HCT116 (cell line): ENCODE data around the gene OR10H5. TPM values are rescaled to one million over a fixed set of nuclear protein-coding genes. Genes with fewer than 3 reads are reported as not detected.

Experiments
- ATAC-seq: fragments of 200-7000 bp; cut with Tn5 transposase; 2 replicates; pipeline ENCODE4 v1.9.1; 2020; ENCODE audit warnings: mild to moderate bottlenecking, moderate library complexity
- BruUV-seq: library from RNA; stranded (reverse); fragments of 400-500 nt; replicated peaks from 2 replicates; lab custom pipeline; 2021; lab: Mats Ljungman, UMichigan
- CTCF ChIA-PET: fragments of 300-600 bp; sonication (Branson Sonifier 250); formaldehyde crosslinking; loops from one replicate; lab custom pipeline; 2021; ENCODE audit warnings: antibody characterized with exemption; lab: Charles Lee
- POLR2A ChIA-PET: fragments of 300-600, 350-600 bp; sonication (Branson Sonifier 250); formaldehyde crosslinking; loops from one replicate; lab custom pipeline; 2021; ENCODE audit warnings: antibody characterized with exemption; lab: Charles Lee
- RAD21 ChIA-PET, 2 experiments: fragments of 300-600 bp; sonication (Branson Sonifier 250); formaldehyde crosslinking; loops; one replicate each; lab custom pipeline; 2023; ENCODE audit warnings: low total read pairs in 2 of 2; ENCODE audit not compliant: uncharacterized antibody in 2 of 2, unreplicated experiment in 2 of 2, low non-redundant PET in 1 of 2; lab: Charles Lee
- DNase-seq: peaks from one replicate; pipeline ENCODE4 v3.0.0-alpha.2; 2010; ENCODE audit warnings: low read depth, low spot score
- H2AFZ ChIP-seq: fragments of 200-600 bp; shearing (Covaris generic), sonication (generic); 2 replicates; pipeline ENCODE4 v1.6.1; 2017; ENCODE audit warnings: low read depth, mixed run types, mixed read lengths, antibody characterized with exemption, low read length; ENCODE audit not compliant: poor library complexity, severe bottlenecking
- H3K27ac ChIP-seq: 2 replicates; pipeline ENCODE4 v1.5.1; 2012; ENCODE audit warnings: low read depth, low read length
- H3K27me3 ChIP-seq: fragments of 200-600 bp; sonication (generic); 2 replicates; pipeline ENCODE4 v1.6.1; 2016; ENCODE audit warnings: mixed run types, low read length, mixed read lengths; ENCODE audit not compliant: insufficient read depth
- H3K36me3 ChIP-seq, 2 experiments: fragments of 200-500 bp in 1 of 2; fragments of 200-600 bp in 1 of 2; sonication (Bioruptor generic) in 1 of 2; sonication (generic) in 1 of 2; 2 replicates each; pipeline versions ENCODE4 v1.5.1 to v1.6.1; 2014 to 2016; ENCODE audit warnings: low read length in 2 of 2, inconsistent platforms in 1 of 2, mixed read lengths in 1 of 2, mixed run types in 1 of 2; ENCODE audit not compliant: insufficient read depth in 2 of 2, control insufficient read depth in 1 of 2
- H3K4me1 ChIP-seq, 2 experiments: fragments of 200-600 bp in 1 of 2; sonication (generic) in 1 of 2; 2 replicates each; pipeline versions ENCODE4 v1.5.1 to v1.6.1; 2012 to 2017; ENCODE audit warnings: low read length in 2 of 2, inconsistent platforms in 1 of 2, mild to moderate bottlenecking in 1 of 2, mixed read lengths in 1 of 2, mixed run types in 1 of 2, moderate library complexity in 1 of 2; ENCODE audit not compliant: insufficient read depth in 2 of 2, control insufficient read depth in 1 of 2
- H3K4me2 ChIP-seq: fragments of 200-600 bp; sonication (generic); 2 replicates; pipeline ENCODE4 v1.6.1; 2017; ENCODE audit warnings: mixed run types, low read length, mixed read lengths
- H3K4me3 ChIP-seq, 2 experiments: fragments of 200-600 bp in 1 of 2; sonication (generic) in 1 of 2; replicated peaks in 1 of 2; 2 replicates each; pipeline ENCODE4 v1.5.1; 2011 to 2016; ENCODE audit warnings: low read length in 2 of 2, control low read depth in 1 of 2, low read depth in 1 of 2, mild to moderate bottlenecking in 1 of 2, mixed read lengths in 1 of 2, mixed run types in 1 of 2
- H3K79me2 ChIP-seq: fragments of 200-600 bp; sonication (generic); 2 replicates; pipeline ENCODE4 v1.6.1; 2017; ENCODE audit warnings: mild to moderate bottlenecking, mixed run types, low read length, moderate library complexity, mixed read lengths; ENCODE audit not compliant: insufficient read depth
- H3K9ac ChIP-seq: fragments of 200-600 bp; sonication (generic); 2 replicates; pipeline ENCODE4 v1.6.1; 2016; ENCODE audit warnings: low read length, mixed read lengths
- H3K9me2 ChIP-seq: fragments of 200-600 bp; sonication (generic), shearing (Covaris generic); 2 replicates; pipeline ENCODE4 v1.6.1; 2017; ENCODE audit warnings: mixed run types, mild to moderate bottlenecking, moderate library complexity; ENCODE audit not compliant: insufficient read depth
- H3K9me3 ChIP-seq, 2 experiments: fragments of 200-500 bp in 1 of 2; fragments of 200-600 bp in 1 of 2; sonication (Bioruptor generic) in 1 of 2; sonication (generic) in 1 of 2; 2 replicates each; pipeline ENCODE4 v1.6.1; 2014 to 2017; ENCODE audit warnings: low read length in 2 of 2, mixed read lengths in 2 of 2, inconsistent platforms in 1 of 2, low read depth in 1 of 2, mild to moderate bottlenecking in 1 of 2, mixed run types in 1 of 2, moderate library complexity in 1 of 2; ENCODE audit not compliant: control insufficient read depth in 1 of 2, insufficient read depth in 1 of 2
- H4K20me1 ChIP-seq: fragments of 200-600 bp; sonication (generic), shearing (Covaris generic); 2 replicates; pipeline ENCODE4 v1.6.1; 2017; ENCODE audit warnings: mixed run types, mild to moderate bottlenecking, moderate library complexity; ENCODE audit not compliant: insufficient read depth
- CBX3 ChIP-seq: IDR thresholded peaks from 2 replicates; pipeline ENCODE4 v1.6.1; 2012; ENCODE audit warnings: low read depth
- FOSL1 ChIP-seq: IDR thresholded peaks from 2 replicates; pipeline ENCODE4 v1.6.1; 2012; ENCODE audit warnings: low read depth
- POLR2A ChIP-seq: IDR thresholded peaks from 2 replicates; pipeline ENCODE4 v1.7.0; 2011; ENCODE audit warnings: borderline replicate concordance; ENCODE audit not compliant: insufficient read depth, insufficient read length; ENCODE audit errors: extremely low read depth
- POLR2AphosphoS5 ChIP-seq: IDR thresholded peaks from 2 replicates; pipeline ENCODE4 v1.6.1; 2011; ENCODE audit warnings: mild to moderate bottlenecking, low read depth, low read length, moderate library complexity
- SRF ChIP-seq: IDR thresholded peaks from 2 replicates; pipeline ENCODE4 v1.6.1; 2012; ENCODE audit warnings: low read depth
- YY1 ChIP-seq: IDR thresholded peaks from 2 replicates; pipeline ENCODE4 v1.6.1; 2011; ENCODE audit warnings: low read length, low read depth, moderate library complexity, mild to moderate bottlenecking; ENCODE audit not compliant: insufficient replicate concordance; ENCODE audit errors: extremely low read depth
- ZFX ChIP-seq: fragments of 450-650 bp; IDR thresholded peaks from 2 replicates; pipeline ENCODE4 v1.6.1; 2017
- intact Hi-C: fragments of 100-400 bp; cut with micrococcal nuclease; formaldehyde crosslinking; loops from 2 replicates; pipeline ENCODE4 v1.10.0; 2022
- total RNA-seq: library from RNA; stranded (reverse); gene quantifications from one replicate; pipeline ENCODE4 v1.2.1, GENCODE V29; 2021; ENCODE audit not compliant: unreplicated experiment
- TF ChIP-seq, protein P1 (sequence below): IDR thresholded peaks from 2 replicates; pipeline ENCODE4 v1.6.1; 2011; ENCODE audit warnings: mild to moderate bottlenecking, low read length, moderate library complexity; ENCODE audit not compliant: insufficient replicate concordance; ENCODE audit errors: extremely low read depth
- TF ChIP-seq, protein P2 (sequence below): IDR thresholded peaks from 2 replicates; pipeline ENCODE4 v1.6.1; 2012

OR10H5 gene
- total RNA-seq, 1 experiment from 2014 or later, result not detected

DNA sequence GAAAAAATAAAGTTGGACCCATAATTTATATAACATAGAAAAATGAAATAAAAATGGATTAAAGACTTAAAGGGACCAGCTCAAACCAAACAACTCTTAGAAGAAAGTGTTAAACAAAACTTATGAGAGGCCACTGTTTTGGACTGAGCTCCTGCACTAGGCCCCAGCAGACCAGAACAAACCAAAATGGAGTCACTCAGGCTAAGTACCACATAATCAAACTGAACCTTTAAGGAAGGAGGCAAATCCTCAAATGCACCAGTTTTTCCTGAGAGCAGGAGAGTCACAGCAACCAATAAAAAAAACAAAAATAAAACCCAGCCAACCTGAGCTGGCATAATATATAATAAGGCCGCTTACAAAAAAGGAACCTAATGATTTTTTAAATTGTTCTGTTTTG, 38.3 kb downstream of the OR10H5 start:
- peak overlapping the region; percentile 65; the same call in 1 of the 2 replicates for H3K27ac ChIP-seq
- peaks cover 27% of the 10 kb centered on the region for H3K79me2 ChIP-seq
- ChIA-PET CTCF (interaction anchor here (0.6 kb wide), 1 partner anchor 734 kb away, joined by 3 read pairs; no protein-coding TSS in a partner anchor), POLR2A (interaction anchor here (5.1 kb wide), 1 partner anchor 10 kb away, joined by 60 read pairs; no protein-coding TSS in a partner anchor), RAD21 (no interaction called here)
- H3K9ac ChIP-seq, result peak overlapping the region; percentile 97; the same call in 1 of the 2 replicates
- no peak for DNase-seq
- H3K9me2 ChIP-seq, result no peaks in the 10 kb centered on the region
- intact Hi-C loops, result no loop called here
- ATAC-seq, result no peak
- H3K36me3 ChIP-seq, result peaks cover 0 to 6% of the 10 kb centered on the region in 2 experiments; a peak in 2 of 4 replicates
- no peaks in the 10 kb centered on the region for H3K27me3 ChIP-seq
- no peak overlapping the region for H3K4me2 ChIP-seq
- H4K20me1 ChIP-seq, result no peaks in the 10 kb centered on the region
- no TSS peak for BruUV-seq
- no peak overlapping the region for H3K4me3 ChIP-seq
- peaks cover 54 to 75% of the 10 kb centered on the region in 2 experiments for H3K4me1 ChIP-seq
- no peaks in the 10 kb centered on the region for H3K9me3 ChIP-seq
- H2AFZ ChIP-seq, result no peak overlapping the region
- TF ChIP-seq YY1 (peak; percentile 54), CBX3 (no peak)

DNA sequence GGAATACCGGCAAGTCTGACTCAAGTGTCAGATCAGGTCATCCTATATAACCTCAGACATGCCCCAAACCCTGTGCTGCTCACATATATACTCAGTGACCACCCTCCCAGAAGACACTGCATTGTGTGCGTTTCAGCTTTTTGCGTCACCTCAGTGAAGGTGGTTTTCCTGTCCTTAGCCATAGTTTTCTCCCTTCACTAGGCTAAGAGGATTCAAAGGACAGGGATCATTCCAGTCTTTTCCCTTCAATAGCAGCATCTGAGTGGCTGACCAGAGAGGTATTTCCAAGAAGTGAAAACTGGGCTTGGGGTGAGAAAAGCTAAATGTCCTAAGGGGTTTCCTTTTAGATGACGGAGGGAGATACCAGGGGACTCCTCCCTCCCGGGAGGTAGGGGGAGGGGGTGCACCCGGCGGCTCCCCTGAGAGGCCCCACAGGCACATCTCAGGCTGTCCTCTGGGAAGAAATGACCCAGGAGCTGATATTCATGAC, 40.7 kb downstream of the OR10H5 start:
- H3K4me3 ChIP-seq, result peak overlapping the region; percentile 67 to 69
- ChIA-PET POLR2A (interaction anchor here (0.8 to 5.1 kb wide), 5 partner anchors 7 to 43 kb away, joined by 3 to 60 read pairs (median 4); partner anchors contain the start of gene OR10H1), CTCF (interaction anchor here (1.0 kb wide), 1 partner anchor 17 kb away, joined by 3 read pairs; no protein-coding TSS in a partner anchor), RAD21 (no interaction called here)
- peak; percentile 21; the same call in 1 of the 2 replicates for TF ChIP-seq POLR2AphosphoS5
- TF ChIP-seq POLR2A, result no peak
- TF ChIP-seq, protein P1, sequence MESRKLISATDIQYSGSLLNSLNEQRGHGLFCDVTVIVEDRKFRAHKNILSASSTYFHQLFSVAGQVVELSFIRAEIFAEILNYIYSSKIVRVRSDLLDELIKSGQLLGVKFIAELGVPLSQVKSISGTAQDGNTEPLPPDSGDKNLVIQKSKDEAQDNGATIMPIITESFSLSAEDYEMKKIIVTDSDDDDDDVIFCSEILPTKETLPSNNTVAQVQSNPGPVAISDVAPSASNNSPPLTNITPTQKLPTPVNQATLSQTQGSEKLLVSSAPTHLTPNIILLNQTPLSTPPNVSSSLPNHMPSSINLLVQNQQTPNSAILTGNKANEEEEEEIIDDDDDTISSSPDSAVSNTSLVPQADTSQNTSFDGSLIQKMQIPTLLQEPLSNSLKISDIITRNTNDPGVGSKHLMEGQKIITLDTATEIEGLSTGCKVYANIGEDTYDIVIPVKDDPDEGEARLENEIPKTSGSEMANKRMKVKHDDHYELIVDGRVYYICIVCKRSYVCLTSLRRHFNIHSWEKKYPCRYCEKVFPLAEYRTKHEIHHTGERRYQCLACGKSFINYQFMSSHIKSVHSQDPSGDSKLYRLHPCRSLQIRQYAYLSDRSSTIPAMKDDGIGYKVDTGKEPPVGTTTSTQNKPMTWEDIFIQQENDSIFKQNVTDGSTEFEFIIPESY, result no peak
- TF ChIP-seq SRF, result no peak
- TF ChIP-seq ZFX, result no peak
- TF ChIP-seq, protein P2, sequence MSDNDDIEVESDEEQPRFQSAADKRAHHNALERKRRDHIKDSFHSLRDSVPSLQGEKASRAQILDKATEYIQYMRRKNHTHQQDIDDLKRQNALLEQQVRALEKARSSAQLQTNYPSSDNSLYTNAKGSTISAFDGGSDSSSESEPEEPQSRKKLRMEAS, result no peak
- peak; percentile 26; the same call in 1 of the 2 replicates for TF ChIP-seq FOSL1
- H4K20me1 ChIP-seq, result no peaks in the 10 kb centered on the region
- peak overlapping the region; percentile 77 for H3K4me2 ChIP-seq
- H2AFZ ChIP-seq, result no peak overlapping the region
- peaks cover 78 to 99% of the 10 kb centered on the region in 2 experiments for H3K4me1 ChIP-seq
- H3K36me3 ChIP-seq, result peaks cover 0 to 30% of the 10 kb centered on the region in 2 experiments; a peak in 2 of 4 replicates
- H3K9ac ChIP-seq, result peak overlapping the region; percentile 97
- peak overlapping the region; percentile 100 for H3K27ac ChIP-seq
- TSS peak; percentile 57 for BruUV-seq
- no peaks in the 10 kb centered on the region for H3K27me3 ChIP-seq
- peak; percentile 41 for ATAC-seq
- no peak for DNase-seq
- H3K9me2 ChIP-seq, result no peaks in the 10 kb centered on the region
- H3K79me2 ChIP-seq, result peaks cover 51% of the 10 kb centered on the region
- no peaks in the 10 kb centered on the region for H3K9me3 ChIP-seq
- intact Hi-C loops, result no loop called here
